ENCODE results near the gene GOLM1.

GRCh38 chr9:86046071-86046636 lies 53.2 kb downstream of the GOLM1 start:
- TF ChIP-seq, protein P1, sequence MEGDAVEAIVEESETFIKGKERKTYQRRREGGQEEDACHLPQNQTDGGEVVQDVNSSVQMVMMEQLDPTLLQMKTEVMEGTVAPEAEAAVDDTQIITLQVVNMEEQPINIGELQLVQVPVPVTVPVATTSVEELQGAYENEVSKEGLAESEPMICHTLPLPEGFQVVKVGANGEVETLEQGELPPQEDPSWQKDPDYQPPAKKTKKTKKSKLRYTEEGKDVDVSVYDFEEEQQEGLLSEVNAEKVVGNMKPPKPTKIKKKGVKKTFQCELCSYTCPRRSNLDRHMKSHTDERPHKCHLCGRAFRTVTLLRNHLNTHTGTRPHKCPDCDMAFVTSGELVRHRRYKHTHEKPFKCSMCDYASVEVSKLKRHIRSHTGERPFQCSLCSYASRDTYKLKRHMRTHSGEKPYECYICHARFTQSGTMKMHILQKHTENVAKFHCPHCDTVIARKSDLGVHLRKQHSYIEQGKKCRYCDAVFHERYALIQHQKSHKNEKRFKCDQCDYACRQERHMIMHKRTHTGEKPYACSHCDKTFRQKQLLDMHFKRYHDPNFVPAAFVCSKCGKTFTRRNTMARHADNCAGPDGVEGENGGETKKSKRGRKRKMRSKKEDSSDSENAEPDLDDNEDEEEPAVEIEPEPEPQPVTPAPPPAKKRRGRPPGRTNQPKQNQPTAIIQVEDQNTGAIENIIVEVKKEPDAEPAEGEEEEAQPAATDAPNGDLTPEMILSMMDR (IDR thresholded peaks at IDR 0.05): no peak
- no peak for TF ChIP-seq POLR2A (IDR thresholded peaks at IDR 0.05)
